Measurements from ENCODE around the gene MAGI2. TPM values are rescaled to one million over a fixed set of nuclear protein-coding genes. Genes with fewer than 3 reads are reported as not detected.

The MAGI2 gene
- total RNA-seq, 6 experiments from 2014 or later, result 7.1 to 9.8 (median 8.5) TPM

DNA sequence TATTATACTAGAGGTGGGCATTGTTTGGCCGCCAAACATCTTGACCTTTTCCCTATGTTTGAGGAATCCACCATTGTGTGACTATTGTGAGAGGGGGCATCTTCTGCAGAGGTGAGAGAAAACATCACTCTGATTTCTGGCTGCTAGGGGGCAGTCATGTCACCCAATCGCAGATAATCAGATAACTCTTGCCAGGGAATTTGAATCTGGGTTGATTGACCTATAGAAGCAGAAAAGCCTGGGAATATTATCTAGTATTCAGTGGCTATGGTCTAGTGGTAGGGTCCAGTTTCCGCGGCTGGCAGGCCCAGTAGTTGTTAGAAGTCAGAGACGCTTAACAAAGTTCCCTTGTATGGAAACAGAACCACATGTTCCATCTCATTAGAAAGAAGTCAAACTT, 846.4 kb downstream of the MAGI2 start:
- H3K36me3 Mint-ChIP-seq (ENCODE audit: low read depth), result no peaks in the 10 kb centered on the region
- H3K27me3 Mint-ChIP-seq (ENCODE audit: insufficient read depth), result no peaks in the 10 kb centered on the region; the same call in 1 of the 2 replicates
- TF ChIP-seq, protein P1, sequence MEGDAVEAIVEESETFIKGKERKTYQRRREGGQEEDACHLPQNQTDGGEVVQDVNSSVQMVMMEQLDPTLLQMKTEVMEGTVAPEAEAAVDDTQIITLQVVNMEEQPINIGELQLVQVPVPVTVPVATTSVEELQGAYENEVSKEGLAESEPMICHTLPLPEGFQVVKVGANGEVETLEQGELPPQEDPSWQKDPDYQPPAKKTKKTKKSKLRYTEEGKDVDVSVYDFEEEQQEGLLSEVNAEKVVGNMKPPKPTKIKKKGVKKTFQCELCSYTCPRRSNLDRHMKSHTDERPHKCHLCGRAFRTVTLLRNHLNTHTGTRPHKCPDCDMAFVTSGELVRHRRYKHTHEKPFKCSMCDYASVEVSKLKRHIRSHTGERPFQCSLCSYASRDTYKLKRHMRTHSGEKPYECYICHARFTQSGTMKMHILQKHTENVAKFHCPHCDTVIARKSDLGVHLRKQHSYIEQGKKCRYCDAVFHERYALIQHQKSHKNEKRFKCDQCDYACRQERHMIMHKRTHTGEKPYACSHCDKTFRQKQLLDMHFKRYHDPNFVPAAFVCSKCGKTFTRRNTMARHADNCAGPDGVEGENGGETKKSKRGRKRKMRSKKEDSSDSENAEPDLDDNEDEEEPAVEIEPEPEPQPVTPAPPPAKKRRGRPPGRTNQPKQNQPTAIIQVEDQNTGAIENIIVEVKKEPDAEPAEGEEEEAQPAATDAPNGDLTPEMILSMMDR (IDR thresholded peaks at IDR 0.05), result peak; percentile 66
- H3K9me3 Mint-ChIP-seq, result no peaks in the 10 kb centered on the region
- H3K4me1 Mint-ChIP-seq (ENCODE audit: low read depth), result no peaks in the 10 kb centered on the region
- DNase-seq, result no peak
- no peak overlapping the region for H3K27ac Mint-ChIP-seq
- no peak overlapping the region for H3K4me3 Mint-ChIP-seq

DNA sequence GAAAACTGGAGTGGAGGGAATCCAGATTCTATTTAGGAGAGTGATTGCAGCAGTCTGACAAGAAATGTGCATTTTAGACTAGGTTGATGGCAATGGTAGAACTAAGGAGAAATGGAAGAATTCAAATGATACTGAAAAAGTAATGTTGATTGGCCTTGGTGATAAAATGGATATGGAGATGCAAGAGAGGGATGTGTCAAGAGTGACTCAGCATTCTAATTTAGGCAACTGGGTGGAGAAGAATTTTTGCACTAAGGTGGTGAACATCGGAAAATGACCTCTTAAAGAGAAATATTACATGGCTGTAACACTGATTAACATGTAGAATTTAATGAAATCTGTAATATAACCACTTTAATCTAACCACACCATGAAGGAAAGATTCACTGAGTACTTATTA, 848.3 kb downstream of the MAGI2 start:
- peaks cover 7% of the 10 kb centered on the region for H3K4me1 Mint-ChIP-seq (ENCODE audit: low read depth)
- H3K36me3 Mint-ChIP-seq (ENCODE audit: low read depth), result no peaks in the 10 kb centered on the region
- H3K9me3 Mint-ChIP-seq, result no peaks in the 10 kb centered on the region
- TF ChIP-seq, protein P1 (IDR thresholded peaks at IDR 0.05), result no peak
- no peak overlapping the region for H3K4me3 Mint-ChIP-seq
- H3K27ac Mint-ChIP-seq, result no peak overlapping the region
- DNase-seq, result peak; percentile 23
- no peaks in the 10 kb centered on the region; the same call in 1 of the 2 replicates for H3K27me3 Mint-ChIP-seq (ENCODE audit: insufficient read depth)

DNA sequence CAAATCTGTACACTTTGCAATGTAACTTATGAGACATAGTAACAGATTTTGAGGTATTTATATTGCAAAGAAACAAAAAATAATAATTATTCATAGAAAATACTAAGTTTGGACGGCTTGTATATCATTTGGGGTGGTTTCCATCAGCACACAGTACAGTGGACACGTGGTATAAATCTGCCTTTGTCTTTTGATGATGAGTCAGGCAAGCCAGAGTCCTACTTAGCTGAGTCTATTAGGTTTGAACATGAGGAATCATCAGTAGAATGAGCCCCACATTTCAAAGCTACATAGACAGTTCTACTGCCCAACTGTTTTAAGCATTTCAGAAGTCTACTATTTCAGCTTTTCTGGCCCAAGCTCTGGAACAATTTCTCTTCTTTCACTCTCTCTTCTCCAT, 851.7 kb downstream of the MAGI2 start:
- Mint-ChIP-seq H3K4me1 (ENCODE audit: low read depth) (peaks cover 14% of the 10 kb centered on the region), H3K36me3 (ENCODE audit: low read depth) (no peaks in the 10 kb centered on the region), H3K27ac (no peak overlapping the region), H3K4me3 (no peak overlapping the region), H3K9me3 (no peaks in the 10 kb centered on the region), H3K27me3 (ENCODE audit: insufficient read depth) (no peaks in the 10 kb centered on the region; the same call in 1 of the 2 replicates)
- TF ChIP-seq, protein P1 (IDR thresholded peaks at IDR 0.05), result no peak
- no peak for DNase-seq

DNA sequence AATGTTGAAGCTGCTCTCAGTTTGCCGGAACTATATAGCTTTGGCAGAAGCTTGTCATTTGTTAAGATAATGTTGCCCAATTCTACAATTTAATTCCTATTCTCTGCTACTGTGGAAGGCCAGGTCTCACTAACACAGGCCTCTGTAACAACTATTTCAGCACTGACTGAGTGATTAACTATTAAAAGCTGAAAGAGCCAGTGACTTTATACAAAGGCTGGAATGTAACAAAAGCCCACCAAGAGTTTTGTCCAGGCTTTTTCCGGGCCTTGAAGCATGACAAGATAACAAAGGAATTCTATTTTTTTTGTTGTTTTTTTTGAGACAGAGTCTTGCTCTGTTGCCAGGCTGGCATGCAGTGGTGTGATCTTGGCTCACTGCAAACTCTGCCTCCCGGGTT, 859.3 kb downstream of the MAGI2 start:
- peak; percentile 20 for DNase-seq
- Mint-ChIP-seq H3K4me3 (no peak overlapping the region), H3K36me3 (ENCODE audit: low read depth) (0 out of 2 replicates have a peak, but pooled peaks cover 4% of the 10 kb centered on the region), H3K9me3 (no peaks in the 10 kb centered on the region), H3K4me1 (ENCODE audit: low read depth) (peaks cover 17% of the 10 kb centered on the region), H3K27me3 (ENCODE audit: insufficient read depth) (no peaks in the 10 kb centered on the region), H3K27ac (peak overlapping the region; percentile 71)
- TF ChIP-seq, protein P1 (IDR thresholded peaks at IDR 0.05), result no peak

DNA sequence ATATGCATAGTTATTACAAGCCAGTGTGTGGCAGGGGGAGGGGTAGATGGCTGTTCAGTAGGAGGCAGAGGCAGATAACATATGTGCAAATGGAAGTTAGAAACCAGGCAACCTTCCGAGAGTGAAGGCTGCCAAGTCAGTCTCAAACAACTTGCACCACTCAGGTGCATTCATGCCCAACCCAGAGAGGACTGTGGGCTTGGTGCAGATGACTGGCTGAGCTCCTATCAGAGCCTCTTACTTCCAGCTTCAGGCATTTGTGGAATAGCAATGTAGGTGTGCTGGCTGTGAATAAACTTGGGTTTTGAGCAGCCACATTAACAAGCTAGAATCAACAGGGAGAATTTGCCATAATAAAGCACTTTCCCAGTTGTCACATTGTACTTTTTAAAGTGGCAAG, 865.1 kb downstream of the MAGI2 start:
- Mint-ChIP-seq H3K4me3 (no peak overlapping the region), H3K27ac (no peak overlapping the region), H3K9me3 (no peaks in the 10 kb centered on the region), H3K36me3 (ENCODE audit: low read depth) (0 out of 2 replicates have a peak, but pooled peaks cover under 1% of the 10 kb centered on the region), H3K27me3 (ENCODE audit: insufficient read depth) (no peaks in the 10 kb centered on the region; the same call in 1 of the 2 replicates), H3K4me1 (ENCODE audit: low read depth) (peaks cover 7% of the 10 kb centered on the region)
- TF ChIP-seq, protein P1 (IDR thresholded peaks at IDR 0.05), result no peak
- DNase-seq, result no peak

Measured in HFFc6 (cell line).